Measurements from ENCODE around the gene SIRT7. TPM values are rescaled to one million over a fixed set of nuclear protein-coding genes. Genes with fewer than 3 reads are reported as not detected.

Gene SIRT7
- polyA plus RNA-seq, 1 of the 3 experiments (the other 2 are of a cell fraction): 32.6 TPM

- no peaks in the 10 kb centered on the region for H3K9me3 ChIP-seq
- no peak for DNase-seq
- 93% methylated on average over 3 of the region's 3 CpGs for WGBS (ENCODE audit: low lambda C conversion rate)
- peaks cover 84% of the 10 kb centered on the region for H4K20me1 ChIP-seq (ENCODE audit: insufficient read depth)
- ChIA-PET POLR2A (no interaction called here), CTCF (interaction anchor here (1.0 to 2.9 kb wide), 3 partner anchors 38 to 99 kb away, joined by 5 to 10 read pairs (median 6); no protein-coding TSS in a partner anchor)
- no peak overlapping the region for H3K4me3 ChIP-seq (ENCODE audit: low read depth in 2 of 2, low read length in 1 of 2)
- peaks cover 9 to 40% of the 10 kb centered on the region in 2 experiments for H3K36me3 ChIP-seq (replicated peaks in 1 of 2; ENCODE audit: control insufficient read depth in 1 of 2, insufficient read depth in 2 of 2, low read length in 1 of 2)
- H3F3A ChIP-seq (replicated peaks; ENCODE audit: insufficient read depth): peaks cover 19% of the 10 kb centered on the region
- no peak overlapping the region for H3K27ac ChIP-seq (ENCODE audit: low read depth in 2 of 2, low read length in 1 of 2)
- H3K4me1 ChIP-seq (ENCODE audit: control insufficient read depth in 1 of 2, insufficient read depth in 2 of 2, low read depth in 1 of 2, low read length in 1 of 2): peaks cover 22 to 33% of the 10 kb centered on the region in 2 experiments
- no peak overlapping the region for H2AFZ ChIP-seq (ENCODE audit: low read depth)
- no peaks in the 10 kb centered on the region for H3K9me2 ChIP-seq
- TF ChIP-seq USF1 (IDR thresholded peaks at IDR 0.05; ENCODE audit: borderline replicate concordance, low read depth) (no peak), MXI1 (IDR thresholded peaks at IDR 0.05; ENCODE audit: low read depth, low read length) (no peak), RXRA (IDR thresholded peaks at IDR 0.05; ENCODE audit: borderline replicate concordance, low read depth) (no peak), EP300 (IDR thresholded peaks at IDR 0.05; ENCODE audit: borderline replicate concordance in 1 of 2, low read depth in 1 of 2, low read length in 1 of 2) (no peak), JUND (IDR thresholded peaks at IDR 0.05) (no peak), NFIC (IDR thresholded peaks at IDR 0.05; ENCODE audit: borderline replicate concordance) (no peak), MEF2A (IDR thresholded peaks at IDR 0.05; ENCODE audit: borderline replicate concordance, low read depth) (no peak), SMC3 (IDR thresholded peaks at IDR 0.05; ENCODE audit: low read depth, low read length) (no peak), ZBTB33 (IDR thresholded peaks at IDR 0.05; ENCODE audit: borderline replicate concordance, low read depth) (no peak), POLR2AphosphoS5 (IDR thresholded peaks at IDR 0.05; ENCODE audit: low read depth, low read length) (no peak), TCF12 (IDR thresholded peaks at IDR 0.05) (no peak), RCOR1 (IDR thresholded peaks at IDR 0.05; ENCODE audit: low read length) (no peak)
- TF ChIP-seq, protein P1, sequence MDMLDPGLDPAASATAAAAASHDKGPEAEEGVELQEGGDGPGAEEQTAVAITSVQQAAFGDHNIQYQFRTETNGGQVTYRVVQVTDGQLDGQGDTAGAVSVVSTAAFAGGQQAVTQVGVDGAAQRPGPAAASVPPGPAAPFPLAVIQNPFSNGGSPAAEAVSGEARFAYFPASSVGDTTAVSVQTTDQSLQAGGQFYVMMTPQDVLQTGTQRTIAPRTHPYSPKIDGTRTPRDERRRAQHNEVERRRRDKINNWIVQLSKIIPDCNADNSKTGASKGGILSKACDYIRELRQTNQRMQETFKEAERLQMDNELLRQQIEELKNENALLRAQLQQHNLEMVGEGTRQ (IDR thresholded peaks at IDR 0.05; ENCODE audit: borderline replicate concordance, low read depth, low read length): no peak
- TF ChIP-seq, protein P2, sequence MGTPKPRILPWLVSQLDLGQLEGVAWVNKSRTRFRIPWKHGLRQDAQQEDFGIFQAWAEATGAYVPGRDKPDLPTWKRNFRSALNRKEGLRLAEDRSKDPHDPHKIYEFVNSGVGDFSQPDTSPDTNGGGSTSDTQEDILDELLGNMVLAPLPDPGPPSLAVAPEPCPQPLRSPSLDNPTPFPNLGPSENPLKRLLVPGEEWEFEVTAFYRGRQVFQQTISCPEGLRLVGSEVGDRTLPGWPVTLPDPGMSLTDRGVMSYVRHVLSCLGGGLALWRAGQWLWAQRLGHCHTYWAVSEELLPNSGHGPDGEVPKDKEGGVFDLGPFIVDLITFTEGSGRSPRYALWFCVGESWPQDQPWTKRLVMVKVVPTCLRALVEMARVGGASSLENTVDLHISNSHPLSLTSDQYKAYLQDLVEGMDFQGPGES (IDR thresholded peaks at IDR 0.05; ENCODE audit: low read depth, low read length): no peak
- TF ChIP-seq, protein P3, sequence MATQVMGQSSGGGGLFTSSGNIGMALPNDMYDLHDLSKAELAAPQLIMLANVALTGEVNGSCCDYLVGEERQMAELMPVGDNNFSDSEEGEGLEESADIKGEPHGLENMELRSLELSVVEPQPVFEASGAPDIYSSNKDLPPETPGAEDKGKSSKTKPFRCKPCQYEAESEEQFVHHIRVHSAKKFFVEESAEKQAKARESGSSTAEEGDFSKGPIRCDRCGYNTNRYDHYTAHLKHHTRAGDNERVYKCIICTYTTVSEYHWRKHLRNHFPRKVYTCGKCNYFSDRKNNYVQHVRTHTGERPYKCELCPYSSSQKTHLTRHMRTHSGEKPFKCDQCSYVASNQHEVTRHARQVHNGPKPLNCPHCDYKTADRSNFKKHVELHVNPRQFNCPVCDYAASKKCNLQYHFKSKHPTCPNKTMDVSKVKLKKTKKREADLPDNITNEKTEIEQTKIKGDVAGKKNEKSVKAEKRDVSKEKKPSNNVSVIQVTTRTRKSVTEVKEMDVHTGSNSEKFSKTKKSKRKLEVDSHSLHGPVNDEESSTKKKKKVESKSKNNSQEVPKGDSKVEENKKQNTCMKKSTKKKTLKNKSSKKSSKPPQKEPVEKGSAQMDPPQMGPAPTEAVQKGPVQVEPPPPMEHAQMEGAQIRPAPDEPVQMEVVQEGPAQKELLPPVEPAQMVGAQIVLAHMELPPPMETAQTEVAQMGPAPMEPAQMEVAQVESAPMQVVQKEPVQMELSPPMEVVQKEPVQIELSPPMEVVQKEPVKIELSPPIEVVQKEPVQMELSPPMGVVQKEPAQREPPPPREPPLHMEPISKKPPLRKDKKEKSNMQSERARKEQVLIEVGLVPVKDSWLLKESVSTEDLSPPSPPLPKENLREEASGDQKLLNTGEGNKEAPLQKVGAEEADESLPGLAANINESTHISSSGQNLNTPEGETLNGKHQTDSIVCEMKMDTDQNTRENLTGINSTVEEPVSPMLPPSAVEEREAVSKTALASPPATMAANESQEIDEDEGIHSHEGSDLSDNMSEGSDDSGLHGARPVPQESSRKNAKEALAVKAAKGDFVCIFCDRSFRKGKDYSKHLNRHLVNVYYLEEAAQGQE (IDR thresholded peaks at IDR 0.05; ENCODE audit: low read depth, low read length): no peak
- H3K79me2 ChIP-seq (ENCODE audit: insufficient read depth): peaks cover 93% of the 10 kb centered on the region
- no peaks in the 10 kb centered on the region for H3K27me3 ChIP-seq (ENCODE audit: insufficient read depth)
- no peak overlapping the region for H3K4me2 ChIP-seq
- H3K9ac ChIP-seq: no peak overlapping the region
Observed at GRCh38 chr17:81921537-81921862, 3.5 kb upstream of the SIRT7 start.
